ENCODE measurements around the gene NXF1. TPM values are rescaled to one million over a fixed set of nuclear protein-coding genes. Genes with fewer than 3 reads are reported as not detected.

NXF1 gene
- total and polyA plus RNA-seq, 2 donors (not counting 1 experiment from before 2014, with no cell fraction given), result 17.2 to 27.8 TPM

- no peaks in the 10 kb centered on the region for H4K20me1 ChIP-seq (ENCODE audit: control insufficient read depth, extremely low read depth, insufficient read depth, low read length)
- H3K4me3 ChIP-seq (replicated peaks in 1 of 4; ENCODE audit: control extremely low read depth in 1 of 4, insufficient read depth in 1 of 4, low read depth in 3 of 4, low read length in 4 of 4), result peak overlapping the region; percentile 64 to 97 (median 86)
- no peak overlapping the region for H3K9ac ChIP-seq (ENCODE audit: insufficient read depth, low read length)
- no peaks in the 10 kb centered on the region for H3K27me3 ChIP-seq (ENCODE audit: control insufficient read depth, insufficient read depth, low read length)
- peaks cover 34% of the 10 kb centered on the region for H3K79me2 ChIP-seq (ENCODE audit: control insufficient read depth, insufficient read depth, low read length)
- H3K9me3 ChIP-seq (ENCODE audit: control insufficient read depth, insufficient read depth, low read depth, low read length), result no peaks in the 10 kb centered on the region
- peaks cover 12% of the 10 kb centered on the region for H3K4me1 ChIP-seq (ENCODE audit: control insufficient read depth, extremely low read depth, insufficient read depth, low read length)
- no peak for DNase-seq (ENCODE audit: low read depth in 2 of 2)
- H3K36me3 ChIP-seq (ENCODE audit: control insufficient read depth, insufficient read depth, low read length), result peaks cover 12% of the 10 kb centered on the region
- H2AFZ ChIP-seq (ENCODE audit: low read length), result no peak overlapping the region
- peak overlapping the region; percentile 99 for H3K4me2 ChIP-seq (ENCODE audit: extremely low read depth, insufficient read depth, low read length)
- TF ChIP-seq EZH2 (IDR thresholded peaks at IDR 0.05; ENCODE audit: low read length, missing control alignments) (no peak), CTCF (conservative IDR thresholded peaks at IDR 0.05 in 1 of 2, IDR thresholded peaks at IDR 0.05 in 1 of 2; ENCODE audit: low read depth in 1 of 2, low read length in 2 of 2) (no peak)
- H3K27ac ChIP-seq (ENCODE audit: insufficient read depth, low read length), result no peak overlapping the region
These were observed 48.2 kb upstream of the NXF1 start for GRCh38 chr11:62853279-62853965.

GRCh38 chr11:62852523-62853188 lies 47.4 kb upstream of the NXF1 start:
- no peaks in the 10 kb centered on the region for H3K27me3 ChIP-seq (ENCODE audit: control insufficient read depth, insufficient read depth, low read length)
- no peaks in the 10 kb centered on the region for H3K9me3 ChIP-seq (ENCODE audit: control insufficient read depth, insufficient read depth, low read depth, low read length)
- H3K27ac ChIP-seq (ENCODE audit: insufficient read depth, low read length), result no peak overlapping the region
- no peak overlapping the region for H3K9ac ChIP-seq (ENCODE audit: insufficient read depth, low read length)
- no peak overlapping the region for H3K4me2 ChIP-seq (ENCODE audit: extremely low read depth, insufficient read depth, low read length)
- no peak for DNase-seq (ENCODE audit: low read depth in 2 of 2)
- no peak overlapping the region for H2AFZ ChIP-seq (ENCODE audit: low read length)
- H3K4me1 ChIP-seq (ENCODE audit: control insufficient read depth, extremely low read depth, insufficient read depth, low read length), result peaks cover 9% of the 10 kb centered on the region
- peak overlapping the region in 3 of 4 experiments; percentile 64 to 97 (median 77) for H3K4me3 ChIP-seq (replicated peaks in 1 of 4; ENCODE audit: control extremely low read depth in 1 of 4, insufficient read depth in 1 of 4, low read depth in 3 of 4, low read length in 4 of 4)
- TF ChIP-seq EZH2 (IDR thresholded peaks at IDR 0.05; ENCODE audit: low read length, missing control alignments) (no peak), CTCF (conservative IDR thresholded peaks at IDR 0.05 in 1 of 2, IDR thresholded peaks at IDR 0.05 in 1 of 2; ENCODE audit: low read depth in 1 of 2, low read length in 2 of 2) (no peak)
- peaks cover 34% of the 10 kb centered on the region for H3K79me2 ChIP-seq (ENCODE audit: control insufficient read depth, insufficient read depth, low read length)
- H4K20me1 ChIP-seq (ENCODE audit: control insufficient read depth, extremely low read depth, insufficient read depth, low read length), result no peaks in the 10 kb centered on the region
- peaks cover 12% of the 10 kb centered on the region for H3K36me3 ChIP-seq (ENCODE audit: control insufficient read depth, insufficient read depth, low read length)

- H3K4me1 ChIP-seq (ENCODE audit: control insufficient read depth, extremely low read depth, insufficient read depth, low read length), result peaks cover 8% of the 10 kb centered on the region
- peaks cover 12% of the 10 kb centered on the region for H3K36me3 ChIP-seq (ENCODE audit: control insufficient read depth, insufficient read depth, low read length)
- H3K4me2 ChIP-seq (ENCODE audit: extremely low read depth, insufficient read depth, low read length), result no peak overlapping the region
- no peaks in the 10 kb centered on the region for H4K20me1 ChIP-seq (ENCODE audit: control insufficient read depth, extremely low read depth, insufficient read depth, low read length)
- H2AFZ ChIP-seq (ENCODE audit: low read length), result no peak overlapping the region
- H3K79me2 ChIP-seq (ENCODE audit: control insufficient read depth, insufficient read depth, low read length), result peaks cover 34% of the 10 kb centered on the region
- no peak overlapping the region for H3K9ac ChIP-seq (ENCODE audit: insufficient read depth, low read length)
- H3K4me3 ChIP-seq (replicated peaks in 1 of 4; ENCODE audit: control extremely low read depth in 1 of 4, insufficient read depth in 1 of 4, low read depth in 3 of 4, low read length in 4 of 4), result peak overlapping the region in 1 of 4 experiments; percentile 8
- H3K27ac ChIP-seq (ENCODE audit: insufficient read depth, low read length), result no peak overlapping the region
- DNase-seq (ENCODE audit: low read depth in 2 of 2), result no peak
- H3K27me3 ChIP-seq (ENCODE audit: control insufficient read depth, insufficient read depth, low read length), result no peaks in the 10 kb centered on the region
- TF ChIP-seq EZH2 (IDR thresholded peaks at IDR 0.05; ENCODE audit: low read length, missing control alignments) (no peak), CTCF (conservative IDR thresholded peaks at IDR 0.05 in 1 of 2, IDR thresholded peaks at IDR 0.05 in 1 of 2; ENCODE audit: low read depth in 1 of 2, low read length in 2 of 2) (no peak)
- no peaks in the 10 kb centered on the region for H3K9me3 ChIP-seq (ENCODE audit: control insufficient read depth, insufficient read depth, low read depth, low read length)
These were observed 46.7 kb upstream of the NXF1 start for GRCh38 chr11:62851807-62852522.
